Measurements from ENCODE around the gene EHD3. TPM values are rescaled to one million over a fixed set of nuclear protein-coding genes. Genes with fewer than 3 reads are reported as not detected.

The EHD3 gene
- total and polyA plus RNA-seq, 2 of the 8 experiments (the other 6 are each of a cell fraction or from before 2014, with no cell fraction given): 9.3 to 12.0 TPM

DNA sequence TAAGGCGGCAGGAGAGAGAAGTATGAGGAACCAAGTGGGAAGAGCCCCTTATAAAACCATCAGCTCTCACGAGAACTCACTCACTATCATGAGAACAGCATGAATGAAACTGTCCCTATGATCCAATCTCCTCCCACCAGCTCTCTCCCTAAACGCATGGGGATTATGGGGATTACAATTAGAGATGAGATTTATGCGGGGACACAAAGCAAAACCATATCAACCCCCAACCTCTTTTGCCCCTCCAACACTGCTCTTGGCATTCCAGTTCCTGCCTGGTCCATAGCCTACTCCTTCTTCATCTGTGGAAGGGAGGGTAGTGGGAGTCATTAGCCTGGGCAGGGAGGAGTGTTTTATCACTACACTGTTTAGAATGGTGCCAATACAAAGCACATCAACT lies 1.4 kb upstream of the EHD3 start (continued):
- TF ChIP-seq CTCF (IDR thresholded peaks at IDR 0.05; ENCODE audit: control extremely low read depth in 1 of 3, insufficient read depth in 1 of 3, low read depth in 1 of 3, low read length in 3 of 3): no peak
- TF ChIP-seq GTF2F1 (IDR thresholded peaks at IDR 0.05; ENCODE audit: borderline replicate concordance, low read depth, low read length): no peak
- no peak for TF ChIP-seq FOSL1 (IDR thresholded peaks at IDR 0.05; ENCODE audit: insufficient read depth, low read depth, low read length)

Measured in H1 (cell line).